ENCODE measurements around the gene TEX54.

Gene TEX54

GRCh38 chr11:62823677-62824076 lies 9.0 kb downstream of the TEX54 start:
- Histone ChIP-seq H4K20me1 (ENCODE audit: insufficient read depth, low read length) (no peaks in the 10 kb centered on the region), H2AFZ (ENCODE audit: low read length) (no peak overlapping the region), H3K4me3 (ENCODE audit: low read depth, low read length, poor library complexity, severe bottlenecking) (no peak overlapping the region), H3K4me2 (ENCODE audit: low read length) (no peak overlapping the region), H3K27ac (ENCODE audit: low read depth, low read length, poor library complexity, severe bottlenecking) (no peak overlapping the region), H3F3A (ENCODE audit: insufficient read depth, low read length) (no peaks in the 10 kb centered on the region), H3K9me2 (ENCODE audit: low read depth, low read length) (no peaks in the 10 kb centered on the region), H3K36me3 (ENCODE audit: insufficient read depth, low read length) (peaks cover 80% of the 10 kb centered on the region), H3K79me2 (ENCODE audit: insufficient read depth, low read length) (no peaks in the 10 kb centered on the region), H3K9ac (ENCODE audit: low read length) (no peak overlapping the region), H3K9me3 (ENCODE audit: low read length) (no peaks in the 10 kb centered on the region), H3K4me1 (ENCODE audit: insufficient read depth, low read length, severe bottlenecking) (no peaks in the 10 kb centered on the region), H3K27me3 (ENCODE audit: insufficient read depth, low read length) (no peaks in the 10 kb centered on the region)
- no peak for TF ChIP-seq EZH2 (IDR thresholded peaks at IDR 0.05; ENCODE audit: borderline replicate concordance, low read length)
- TF ChIP-seq CTCF (IDR thresholded peaks at IDR 0.05; ENCODE audit: low read length) = no peak

DNA sequence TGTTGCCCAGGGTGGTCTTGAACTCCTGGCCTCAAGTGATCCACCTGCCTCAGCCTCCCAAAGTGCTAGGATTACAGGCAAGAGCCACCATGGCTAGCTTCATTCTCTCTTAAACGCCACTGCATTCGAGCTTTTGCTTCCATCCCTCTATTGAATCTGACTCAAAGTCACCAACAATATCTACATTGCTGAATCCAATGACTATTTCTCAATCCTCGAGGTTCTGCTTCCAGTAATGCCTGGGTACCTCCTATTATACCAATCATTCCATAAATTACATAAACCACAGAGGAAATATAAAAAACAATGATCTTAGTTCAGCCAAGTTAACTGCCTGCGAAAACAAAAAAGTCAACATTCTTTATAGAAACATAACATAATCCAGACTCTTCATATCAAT lies 15.5 kb downstream of the TEX54 start:
- Histone ChIP-seq H3K9ac (ENCODE audit: low read length) (no peak overlapping the region), H2AFZ (ENCODE audit: low read length) (no peak overlapping the region), H3K9me3 (ENCODE audit: low read length) (no peaks in the 10 kb centered on the region), H3K4me1 (ENCODE audit: insufficient read depth, low read length, severe bottlenecking) (no peaks in the 10 kb centered on the region), H3K36me3 (ENCODE audit: insufficient read depth, low read length) (peaks cover 52% of the 10 kb centered on the region), H3K27me3 (ENCODE audit: insufficient read depth, low read length) (no peaks in the 10 kb centered on the region), H3F3A (ENCODE audit: insufficient read depth, low read length) (no peaks in the 10 kb centered on the region), H3K27ac (ENCODE audit: low read depth, low read length, poor library complexity, severe bottlenecking) (no peak overlapping the region), H3K4me3 (ENCODE audit: low read depth, low read length, poor library complexity, severe bottlenecking) (no peak overlapping the region), H4K20me1 (ENCODE audit: insufficient read depth, low read length) (no peaks in the 10 kb centered on the region), H3K79me2 (ENCODE audit: insufficient read depth, low read length) (no peaks in the 10 kb centered on the region), H3K9me2 (ENCODE audit: low read depth, low read length) (no peaks in the 10 kb centered on the region), H3K4me2 (ENCODE audit: low read length) (no peak overlapping the region)
- TF ChIP-seq EZH2 (IDR thresholded peaks at IDR 0.05; ENCODE audit: borderline replicate concordance, low read length) = no peak
- TF ChIP-seq CTCF (IDR thresholded peaks at IDR 0.05; ENCODE audit: low read length) = no peak

GRCh38 chr11:62816557-62816956 lies 16.1 kb downstream of the TEX54 start:
- Histone ChIP-seq H3K9me2 (ENCODE audit: low read depth, low read length) (no peaks in the 10 kb centered on the region), H3K9ac (ENCODE audit: low read length) (no peak overlapping the region), H3F3A (ENCODE audit: insufficient read depth, low read length) (no peaks in the 10 kb centered on the region), H3K27ac (ENCODE audit: low read depth, low read length, poor library complexity, severe bottlenecking) (no peak overlapping the region), H3K36me3 (ENCODE audit: insufficient read depth, low read length) (peaks cover 50% of the 10 kb centered on the region), H3K4me1 (ENCODE audit: insufficient read depth, low read length, severe bottlenecking) (no peaks in the 10 kb centered on the region), H3K4me3 (ENCODE audit: low read depth, low read length, poor library complexity, severe bottlenecking) (no peak overlapping the region), H2AFZ (ENCODE audit: low read length) (no peak overlapping the region), H3K27me3 (ENCODE audit: insufficient read depth, low read length) (no peaks in the 10 kb centered on the region), H3K9me3 (ENCODE audit: low read length) (no peaks in the 10 kb centered on the region), H3K79me2 (ENCODE audit: insufficient read depth, low read length) (no peaks in the 10 kb centered on the region), H3K4me2 (ENCODE audit: low read length) (no peak overlapping the region), H4K20me1 (ENCODE audit: insufficient read depth, low read length) (no peaks in the 10 kb centered on the region)
- TF ChIP-seq EZH2 (IDR thresholded peaks at IDR 0.05; ENCODE audit: borderline replicate concordance, low read length) (no peak), CTCF (IDR thresholded peaks at IDR 0.05; ENCODE audit: low read length) (no peak)

Measured in OCI-LY1 (cell line).